ENCODE data around the gene SLC35F1.

SLC35F1 gene

GRCh38 chr6:117919775-117920729, 13.0 kb downstream of the SLC35F1 start (continued):
- TF ChIP-seq PATZ1 (tag by site-specific recombination; IDR thresholded peaks at IDR 0.05): no peak
- TF ChIP-seq ZNF623 (tag by site-specific recombination; IDR thresholded peaks at IDR 0.05): no peak
- no peak for TF ChIP-seq BCL11A (tag by site-specific recombination; IDR thresholded peaks at IDR 0.05; ENCODE audit: low read depth)
- no peak for TF ChIP-seq ZNF248 (tag by site-specific recombination; IDR thresholded peaks at IDR 0.05)
- no peak for TF ChIP-seq SALL2 (tag by site-specific recombination; IDR thresholded peaks at IDR 0.05; ENCODE audit: borderline replicate concordance)
- no peak for TF ChIP-seq ZSCAN30 (tag by site-specific recombination; IDR thresholded peaks at IDR 0.05)
- TF ChIP-seq ZNF239 (tag by site-specific recombination; IDR thresholded peaks at IDR 0.05): no peak
- TF ChIP-seq GFI1B (tag by site-specific recombination; IDR thresholded peaks at IDR 0.05): no peak
- no peak for TF ChIP-seq AEBP2 (tag by site-specific recombination; IDR thresholded peaks at IDR 0.05; ENCODE audit: borderline replicate concordance)
- TF ChIP-seq ZNF629 (tag by site-specific recombination; IDR thresholded peaks at IDR 0.05): no peak
- no peak for TF ChIP-seq ZNF19 (tag by site-specific recombination; IDR thresholded peaks at IDR 0.05; ENCODE audit: low read depth)
- TF ChIP-seq MZF1 (tag by site-specific recombination; IDR thresholded peaks at IDR 0.05; ENCODE audit: borderline replicate concordance): no peak
- TF ChIP-seq ZBTB10 (tag by site-specific recombination; IDR thresholded peaks at IDR 0.05): no peak
- no peak for TF ChIP-seq INSM2 (tag by site-specific recombination; IDR thresholded peaks at IDR 0.05)
- no peak for TF ChIP-seq ZNF221 (tag by site-specific recombination; IDR thresholded peaks at IDR 0.05; ENCODE audit: borderline replicate concordance)
- no peak for TF ChIP-seq ZNF473 (tag by site-specific recombination; IDR thresholded peaks at IDR 0.05)
- no peak for TF ChIP-seq ZNF311 (tag by site-specific recombination; IDR thresholded peaks at IDR 0.05; ENCODE audit: borderline replicate concordance)
- no peak for TF ChIP-seq ZBTB49 (tag by site-specific recombination; IDR thresholded peaks at IDR 0.05; ENCODE audit: low read depth)
- TF ChIP-seq KLF16 (tag by site-specific recombination; IDR thresholded peaks at IDR 0.05): 0 out of 2 replicates have a peak, but pooled peaks have one; percentile 16
- TF ChIP-seq ZNF202 (tag by site-specific recombination; IDR thresholded peaks at IDR 0.05; ENCODE audit: borderline replicate concordance): no peak
- TF ChIP-seq ZNF391 (tag by site-specific recombination; IDR thresholded peaks at IDR 0.05; ENCODE audit: borderline replicate concordance, low read depth): no peak
- no peak for TF ChIP-seq ELK4 (IDR thresholded peaks at IDR 0.05; ENCODE audit: borderline replicate concordance, low read depth, low read length)
- TF ChIP-seq ZNF777 (tag by site-specific recombination; IDR thresholded peaks at IDR 0.05; ENCODE audit: borderline replicate concordance): no peak; the same call in 1 of the 2 replicates
- TF ChIP-seq ZNF169 (tag by site-specific recombination; IDR thresholded peaks at IDR 0.05): no peak
- TF ChIP-seq ZNF544 (tag by site-specific recombination; IDR thresholded peaks at IDR 0.05): no peak
- no peak for TF ChIP-seq ZNF704 (tag by site-specific recombination; IDR thresholded peaks at IDR 0.05)
